Endodermal cell (in vitro differentiated cells): Measurements from ENCODE around the gene WASHC4. TPM values are rescaled to one million over a fixed set of nuclear protein-coding genes. Genes with fewer than 3 reads are reported as not detected.
A peak's percentile ranks its signal among the peaks of the same experiment; 100 is the strongest.
"Not testable (repeated sequence)": the region's sequence is repeated elsewhere in the genome, so short reads cannot be mapped to it uniquely, and the experiment has no call there.

Experiments used
- DNase-seq: peaks from one replicate; pipeline ENCODE4 v3.0.0-alpha.2; 2017
- H3K27ac ChIP-seq: 2 replicates; pipeline ENCODE4 v1.5.1; 2013; ENCODE audit warnings: mild to moderate bottlenecking, low read depth, low read length, moderate library complexity
- H3K27me3 ChIP-seq: 2 replicates; pipeline ENCODE4 v1.6.1; 2013; ENCODE audit warnings: mild to moderate bottlenecking, low read length, moderate library complexity; ENCODE audit not compliant: insufficient read depth, control insufficient read depth, poor library complexity, severe bottlenecking
- H3K36me3 ChIP-seq: 2 replicates; pipeline ENCODE4 v1.7.0; 2013; ENCODE audit warnings: mild to moderate bottlenecking, low read length, moderate library complexity; ENCODE audit not compliant: control insufficient read depth, insufficient read depth
- H3K4me1 ChIP-seq: one replicate; pipeline ENCODE4 v1.7.0; 2013; ENCODE audit warnings: low read length; ENCODE audit not compliant: control insufficient read depth, insufficient read depth
- H3K4me3 ChIP-seq: 2 replicates; pipeline ENCODE4 v1.5.1; 2013; ENCODE audit warnings: mild to moderate bottlenecking, low read length, moderate library complexity
- H3K9ac ChIP-seq: 2 replicates; pipeline ENCODE4 v1.6.1; 2013; ENCODE audit warnings: mild to moderate bottlenecking, low read length, moderate library complexity; ENCODE audit not compliant: poor library complexity, severe bottlenecking; ENCODE audit errors: extremely low read depth
- H3K9me3 ChIP-seq: 2 replicates; pipeline ENCODE4 v1.6.1; 2013; ENCODE audit warnings: mild to moderate bottlenecking, low read length, moderate library complexity; ENCODE audit not compliant: control insufficient read depth
- H3K27ac Mint-ChIP-seq: 2 replicates; pipeline ENCODE4 v1.8.0; 2020; ENCODE audit warnings: mixed read lengths
- H3K27me3 Mint-ChIP-seq: 2 replicates; pipeline ENCODE4 v1.8.0; 2021; ENCODE audit warnings: mild to moderate bottlenecking, mixed read lengths; ENCODE audit not compliant: insufficient read depth
- H3K36me3 Mint-ChIP-seq: 2 replicates; pipeline ENCODE4 v1.8.0; 2020; ENCODE audit warnings: low read depth, mixed read lengths
- H3K4me1 Mint-ChIP-seq: 2 replicates; pipeline ENCODE4 v1.8.0; 2020; ENCODE audit warnings: mixed read lengths
- H3K4me3 Mint-ChIP-seq: 2 replicates; pipeline ENCODE4 v1.8.0; 2020; ENCODE audit warnings: mild to moderate bottlenecking, moderate library complexity, mixed read lengths
- H3K9me3 Mint-ChIP-seq: 2 replicates; pipeline ENCODE4 v1.8.0; 2020; ENCODE audit warnings: mild to moderate bottlenecking, mixed read lengths
- CTCF ChIP-seq: fragments of 200-600 bp; sonication (generic); conservative IDR thresholded peaks from 2 replicates; pipeline ENCODE4 v1.5.0; 2021; ENCODE audit warnings: antibody characterized with exemption, mild to moderate bottlenecking
- WGBS, 2 experiments: methylation state at CpG; one replicate each; pipeline versions ENCODE4 v1.1.5 to v1.1.7; 2013; ENCODE audit warnings: missing lambda C conversion rate in 2 of 2, mixed read lengths in 1 of 2; ENCODE audit not compliant: insufficient coverage in 1 of 2, insufficient read length in 1 of 2; 5-methylcytosine and 5-hydroxymethylcytosine counted together
- total RNA-seq, 2 donors: library from RNA; stranded (reverse); fragmentation: NEBNext Ultra II Directional in 1 of 2; extraction: Animal tissue kit (Norgen Biotek cat#: 25700) in 1 of 2; gene quantifications; 2 replicates in 1 of 2; 3 replicates in 1 of 2; pipeline ENCODE4 v1.2.1, GENCODE V29; 2021

WASHC4 gene
- total RNA-seq, 2 donors from 2014 or later = 39.7 to 40.6 TPM

GRCh38 chr12:105183976-105184375, 76.4 kb downstream of the WASHC4 start:
- H3K4me3 ChIP-seq, H3K4me1 Mint-ChIP-seq, H3K4me3 Mint-ChIP-seq, H3K27me3 ChIP-seq, H3K4me1 ChIP-seq, H3K9me3 ChIP-seq, H3K27ac Mint-ChIP-seq, H3K27ac ChIP-seq, DNase-seq, H3K9ac ChIP-seq, H3K27me3 Mint-ChIP-seq: not testable (repeated sequence)
- 78 to 97% methylated on average over 3 to 5 of the region's 5 CpGs for WGBS, 2 experiments
- Mint-ChIP-seq H3K9me3 (peaks cover 41% of the 10 kb centered on the region), H3K36me3 (peaks cover 84% of the 10 kb centered on the region)
- peaks cover 42% of the 10 kb centered on the region for H3K36me3 ChIP-seq

DNA sequence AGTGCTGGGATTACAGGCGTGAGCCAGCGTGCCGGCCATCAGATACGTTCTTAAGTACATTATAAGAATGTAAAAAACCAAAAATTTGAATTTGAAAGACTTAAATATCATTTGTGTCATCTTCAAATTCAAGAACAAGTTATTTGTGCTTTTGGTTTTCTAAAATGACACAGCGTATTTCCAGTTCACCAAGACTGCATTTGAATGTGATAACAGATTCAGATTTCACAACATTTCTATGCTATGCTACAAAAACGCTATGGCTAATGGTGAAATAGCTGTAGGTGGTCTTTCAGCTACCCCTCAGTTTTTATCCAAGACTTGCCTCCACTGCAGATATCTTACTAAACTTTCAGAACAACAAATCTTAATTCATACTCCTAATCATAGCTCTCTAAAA, 81.8 kb downstream of the WASHC4 start:
- H3K4me1 ChIP-seq = no peaks in the 10 kb centered on the region
- Mint-ChIP-seq H3K27me3 (no peaks in the 10 kb centered on the region), H3K9me3 (no peaks in the 10 kb centered on the region), H3K36me3 (peaks cover 74% of the 10 kb centered on the region), H3K4me3 (no peak overlapping the region), H3K27ac (peak overlapping the region; percentile 28), H3K4me1 (no peaks in the 10 kb centered on the region)
- no peak overlapping the region for H3K9ac ChIP-seq
- H3K27ac ChIP-seq = no peak overlapping the region
- peaks cover 71% of the 10 kb centered on the region for H3K36me3 ChIP-seq
- TF ChIP-seq CTCF = no peak
- no peak overlapping the region for H3K4me3 ChIP-seq
- DNase-seq = no peak
- H3K27me3 ChIP-seq = no peaks in the 10 kb centered on the region
- 77 to 83% methylated on average over 2 to 4 of the region's 6 CpGs for WGBS, 2 experiments
- no peaks in the 10 kb centered on the region for H3K9me3 ChIP-seq

DNA sequence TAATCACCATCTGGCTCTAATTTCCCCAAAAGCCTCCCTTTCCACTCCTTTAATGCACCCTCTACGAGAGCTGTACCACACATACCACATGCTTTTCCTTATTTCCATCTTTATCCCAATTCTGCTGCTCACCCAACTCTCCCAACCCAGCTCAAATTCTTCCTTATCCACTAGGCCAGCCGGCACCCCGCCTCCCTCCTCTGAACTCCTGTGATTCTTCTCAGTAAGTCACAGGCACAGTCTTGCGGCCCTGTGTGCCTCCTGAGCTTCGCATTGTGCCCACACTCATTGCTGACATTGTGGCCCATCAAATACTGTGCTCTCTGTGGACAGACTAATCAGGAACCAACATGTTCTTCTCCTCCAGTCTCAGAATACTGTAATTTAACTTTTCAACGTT, 83.0 kb downstream of the WASHC4 start:
- Histone ChIP-seq H3K9ac (no peak overlapping the region), H3K9me3 (no peaks in the 10 kb centered on the region), H3K27me3 (no peaks in the 10 kb centered on the region), H3K27ac (no peak overlapping the region), H3K36me3 (peaks cover 75% of the 10 kb centered on the region), H3K4me1 (no peaks in the 10 kb centered on the region), H3K4me3 (no peak overlapping the region)
- WGBS, 2 experiments = 88 to 91% methylated on average over 6 of the region's 6 CpGs
- H3K36me3 Mint-ChIP-seq = peaks cover 71% of the 10 kb centered on the region
- H3K27ac Mint-ChIP-seq = no peak overlapping the region
- H3K4me3 Mint-ChIP-seq = no peak overlapping the region
- H3K27me3 Mint-ChIP-seq = no peaks in the 10 kb centered on the region
- no peak for TF ChIP-seq CTCF
- H3K4me1 Mint-ChIP-seq = no peaks in the 10 kb centered on the region
- DNase-seq = no peak
- H3K9me3 Mint-ChIP-seq = no peaks in the 10 kb centered on the region

DNA sequence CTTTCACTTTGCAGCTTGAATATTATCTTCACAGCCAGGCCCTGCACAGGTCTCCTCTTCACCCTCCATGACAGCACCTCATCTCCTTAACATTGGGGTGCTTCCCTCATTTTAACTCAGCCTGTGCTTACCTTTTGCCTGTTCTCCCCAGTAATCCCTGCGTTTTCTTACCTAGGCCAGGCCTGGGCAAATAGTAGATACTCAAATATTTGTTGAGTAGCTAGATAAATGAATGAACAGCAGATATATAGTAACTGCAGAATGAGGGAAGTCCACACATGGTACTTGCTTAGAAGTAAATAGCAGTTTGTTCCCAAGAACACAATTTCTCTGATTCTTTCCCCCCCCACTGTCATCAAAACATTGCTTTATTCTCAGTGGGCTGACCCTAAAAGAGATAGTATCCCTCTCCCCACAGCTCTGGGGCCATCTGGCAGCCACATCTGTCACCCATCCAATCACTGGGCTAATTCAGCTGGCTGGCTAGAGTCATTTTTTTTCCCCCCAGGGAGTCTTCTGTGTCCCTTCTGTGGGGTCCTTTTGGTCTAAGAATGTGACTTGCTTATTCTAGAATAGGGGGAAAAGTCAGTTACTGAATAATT, 85.2 kb downstream of the WASHC4 start:
- 92% methylated on average over 1 of the region's 1 CpG; no CpG with 5 or more reads in 1 of the 2 experiments for WGBS, 2 experiments
- Histone ChIP-seq H3K4me1 (no peaks in the 10 kb centered on the region), H3K36me3 (peaks cover 60% of the 10 kb centered on the region), H3K4me3 (no peak overlapping the region), H3K27me3 (no peaks in the 10 kb centered on the region), H3K9ac (no peak overlapping the region), H3K27ac (no peak overlapping the region), H3K9me3 (no peaks in the 10 kb centered on the region)
- H3K27ac Mint-ChIP-seq = no peak overlapping the region
- H3K4me3 Mint-ChIP-seq = no peak overlapping the region
- no peaks in the 10 kb centered on the region for H3K9me3 Mint-ChIP-seq
- no peak for TF ChIP-seq CTCF
- H3K27me3 Mint-ChIP-seq = no peaks in the 10 kb centered on the region
- H3K36me3 Mint-ChIP-seq = peaks cover 72% of the 10 kb centered on the region
- no peaks in the 10 kb centered on the region for H3K4me1 Mint-ChIP-seq
- DNase-seq = no peak
